Measurements from ENCODE around the gene ZSCAN31. TPM values are rescaled to one million over a fixed set of nuclear protein-coding genes. Genes with fewer than 3 reads are reported as not detected.

The ZSCAN31 gene
- total RNA-seq, 6 experiments from 2014 or later = 0.64 to 2.0 (median 0.95) TPM

DNA sequence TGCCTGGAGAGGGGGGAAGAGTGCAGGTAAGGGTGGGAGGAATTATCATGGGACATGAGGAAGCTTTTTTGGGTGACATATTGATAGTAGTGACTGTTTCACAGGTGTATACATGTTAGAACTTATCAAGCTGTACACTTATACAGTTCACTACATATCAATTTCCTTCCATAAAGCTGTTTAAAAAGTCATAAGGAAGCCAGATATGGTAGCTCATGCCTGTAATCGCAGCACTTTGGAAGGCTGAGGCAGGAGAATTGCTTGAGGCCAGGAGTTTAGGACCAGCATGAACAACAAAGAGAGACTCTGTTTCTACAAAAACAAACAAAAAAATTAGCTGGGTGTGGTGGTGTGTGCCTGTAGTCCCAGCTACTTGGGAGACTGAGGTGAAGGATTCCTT, 41.9 kb upstream of the ZSCAN31 start:
- Mint-ChIP-seq H3K27me3 (ENCODE audit: insufficient read depth) (no peaks in the 10 kb centered on the region), H3K9me3 (no peaks in the 10 kb centered on the region), H3K36me3 (ENCODE audit: low read depth) (peaks cover 40% of the 10 kb centered on the region), H3K27ac (no peak overlapping the region), H3K4me3 (no peak overlapping the region), H3K4me1 (ENCODE audit: low read depth) (peaks cover 4% of the 10 kb centered on the region; the same call in 1 of the 2 replicates)
- TF ChIP-seq, protein P1, sequence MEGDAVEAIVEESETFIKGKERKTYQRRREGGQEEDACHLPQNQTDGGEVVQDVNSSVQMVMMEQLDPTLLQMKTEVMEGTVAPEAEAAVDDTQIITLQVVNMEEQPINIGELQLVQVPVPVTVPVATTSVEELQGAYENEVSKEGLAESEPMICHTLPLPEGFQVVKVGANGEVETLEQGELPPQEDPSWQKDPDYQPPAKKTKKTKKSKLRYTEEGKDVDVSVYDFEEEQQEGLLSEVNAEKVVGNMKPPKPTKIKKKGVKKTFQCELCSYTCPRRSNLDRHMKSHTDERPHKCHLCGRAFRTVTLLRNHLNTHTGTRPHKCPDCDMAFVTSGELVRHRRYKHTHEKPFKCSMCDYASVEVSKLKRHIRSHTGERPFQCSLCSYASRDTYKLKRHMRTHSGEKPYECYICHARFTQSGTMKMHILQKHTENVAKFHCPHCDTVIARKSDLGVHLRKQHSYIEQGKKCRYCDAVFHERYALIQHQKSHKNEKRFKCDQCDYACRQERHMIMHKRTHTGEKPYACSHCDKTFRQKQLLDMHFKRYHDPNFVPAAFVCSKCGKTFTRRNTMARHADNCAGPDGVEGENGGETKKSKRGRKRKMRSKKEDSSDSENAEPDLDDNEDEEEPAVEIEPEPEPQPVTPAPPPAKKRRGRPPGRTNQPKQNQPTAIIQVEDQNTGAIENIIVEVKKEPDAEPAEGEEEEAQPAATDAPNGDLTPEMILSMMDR (IDR thresholded peaks at IDR 0.05) = no peak
- no peak for DNase-seq

DNA sequence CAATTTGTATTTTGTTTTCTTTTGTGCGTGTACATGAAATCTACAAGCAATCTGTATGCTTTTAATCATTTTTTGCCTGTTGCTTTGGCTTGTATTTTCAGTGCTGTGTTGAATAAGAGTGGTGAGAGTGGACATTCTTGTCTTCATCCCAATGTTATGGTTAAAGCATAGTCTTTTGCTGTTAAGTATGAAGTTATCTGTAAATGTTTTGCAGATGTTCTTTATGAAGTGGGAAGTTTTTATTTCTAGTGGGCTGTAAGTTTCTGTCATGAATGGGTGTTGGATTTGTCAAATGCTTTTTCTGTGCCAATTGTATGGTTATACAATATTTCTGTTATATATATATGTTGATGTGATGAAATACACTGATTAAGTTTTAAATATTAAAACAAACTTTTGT, 38.0 kb upstream of the ZSCAN31 start:
- Mint-ChIP-seq H3K9me3 (no peaks in the 10 kb centered on the region), H3K4me1 (ENCODE audit: low read depth) (no peaks in the 10 kb centered on the region), H3K4me3 (no peak overlapping the region), H3K27ac (no peak overlapping the region), H3K36me3 (ENCODE audit: low read depth) (peaks cover 9% of the 10 kb centered on the region; the same call in 1 of the 2 replicates), H3K27me3 (ENCODE audit: insufficient read depth) (no peaks in the 10 kb centered on the region)
- DNase-seq = no peak
- TF ChIP-seq, protein P1 (IDR thresholded peaks at IDR 0.05) = no peak

DNA sequence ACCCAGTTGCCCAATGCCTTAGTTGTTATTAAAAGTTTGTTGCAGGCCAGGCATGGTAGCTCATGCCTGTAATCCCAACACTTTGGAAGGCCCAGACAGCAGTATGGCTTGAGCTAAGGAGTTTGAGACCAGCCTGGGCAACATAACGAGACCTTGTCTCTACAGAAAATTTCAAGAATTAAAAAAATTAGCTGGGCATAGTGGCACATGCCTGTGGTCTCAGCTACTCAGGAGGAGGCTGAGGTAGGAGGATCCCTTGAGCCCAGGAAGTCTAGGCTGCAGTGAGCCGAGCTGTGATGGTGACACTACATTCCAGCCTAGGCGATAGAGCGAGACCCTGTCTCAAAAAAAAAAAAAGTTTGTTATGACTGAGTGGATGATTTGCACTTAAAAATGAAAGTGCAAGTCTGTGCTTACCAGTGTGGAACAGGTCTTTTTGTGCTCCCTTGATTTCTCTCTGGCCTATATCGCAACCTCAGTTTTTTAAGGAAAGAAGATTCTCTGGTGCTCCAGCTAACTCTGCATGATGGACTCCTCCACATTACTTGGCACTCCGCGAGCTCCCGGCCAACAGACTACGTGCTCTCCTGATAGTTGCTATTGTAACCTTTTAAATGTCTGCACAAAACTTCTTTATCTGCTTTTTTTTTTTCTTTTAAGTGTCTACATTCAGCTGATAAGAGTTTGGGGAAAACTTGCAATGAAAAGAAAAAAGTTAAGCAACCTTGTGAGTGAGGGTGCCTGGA, 35.9 kb upstream of the ZSCAN31 start:
- no peaks in the 10 kb centered on the region for H3K4me1 Mint-ChIP-seq (ENCODE audit: low read depth)
- TF ChIP-seq, protein P1 (IDR thresholded peaks at IDR 0.05) = no peak
- DNase-seq = no peak
- no peaks in the 10 kb centered on the region for H3K27me3 Mint-ChIP-seq (ENCODE audit: insufficient read depth)
- no peak overlapping the region for H3K27ac Mint-ChIP-seq
- H3K36me3 Mint-ChIP-seq (ENCODE audit: low read depth) = no peaks in the 10 kb centered on the region
- no peak overlapping the region for H3K4me3 Mint-ChIP-seq
- no peaks in the 10 kb centered on the region for H3K9me3 Mint-ChIP-seq

DNA sequence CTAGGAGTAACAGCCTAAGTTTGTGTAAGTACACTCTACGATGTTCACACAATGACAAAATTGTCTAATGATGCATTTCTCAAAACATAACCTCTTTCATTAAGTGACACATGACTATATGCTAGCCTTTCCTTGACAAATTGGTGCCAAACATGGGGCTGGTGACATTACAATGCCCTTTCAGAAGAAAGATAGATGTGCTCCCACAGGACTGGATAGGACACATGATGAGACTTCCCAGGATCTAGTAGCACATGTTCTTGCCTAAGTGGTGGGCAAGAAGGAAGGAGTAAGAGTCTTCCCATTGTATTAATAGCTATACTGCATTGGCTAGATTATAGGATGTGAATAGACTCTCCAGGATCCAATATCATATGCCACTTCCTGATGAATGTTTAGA, 35.3 kb upstream of the ZSCAN31 start:
- H3K27me3 Mint-ChIP-seq (ENCODE audit: insufficient read depth) = no peaks in the 10 kb centered on the region
- H3K27ac Mint-ChIP-seq = no peak overlapping the region
- H3K4me3 Mint-ChIP-seq = no peak overlapping the region
- no peak for DNase-seq
- no peaks in the 10 kb centered on the region for H3K9me3 Mint-ChIP-seq
- TF ChIP-seq, protein P1 (IDR thresholded peaks at IDR 0.05) = no peak
- H3K36me3 Mint-ChIP-seq (ENCODE audit: low read depth) = peaks cover 5% of the 10 kb centered on the region
- no peaks in the 10 kb centered on the region for H3K4me1 Mint-ChIP-seq (ENCODE audit: low read depth)

GRCh38 chr6:28370440-28370839, 34.5 kb upstream of the ZSCAN31 start:
- Mint-ChIP-seq H3K9me3 (no peaks in the 10 kb centered on the region), H3K27ac (no peak overlapping the region), H3K27me3 (ENCODE audit: insufficient read depth) (no peaks in the 10 kb centered on the region), H3K36me3 (ENCODE audit: low read depth) (peaks cover 13% of the 10 kb centered on the region), H3K4me3 (no peak overlapping the region), H3K4me1 (ENCODE audit: low read depth) (no peaks in the 10 kb centered on the region)
- no peak for DNase-seq
- TF ChIP-seq, protein P1 (IDR thresholded peaks at IDR 0.05) = no peak

Measured in HFFc6 (cell line).